Mesendoderm (in vitro differentiated cells): ENCODE results near the gene ATP9A.

Experiments used
- DNase-seq: peaks from one replicate; pipeline ENCODE4 v3.0.0; 2013
- H2AK5ac ChIP-seq: 2 replicates; pipeline ENCODE4 v1.6.1; 2013; ENCODE audit warnings: low read length, inconsistent platforms
- H2BK120ac ChIP-seq: 2 replicates; pipeline ENCODE4 v1.6.1; 2013; ENCODE audit warnings: low read depth, mild to moderate bottlenecking, low read length, moderate library complexity, mixed read lengths
- H2BK15ac ChIP-seq: replicated peaks from 2 replicates; pipeline ENCODE4 v1.6.1; 2013; ENCODE audit warnings: low read depth, mild to moderate bottlenecking, moderate library complexity
- H2BK5ac ChIP-seq: 2 replicates; pipeline ENCODE4 v1.6.1; 2013; ENCODE audit warnings: low read length, inconsistent platforms
- H3K18ac ChIP-seq: 2 replicates; pipeline ENCODE4 v1.6.1; 2013; ENCODE audit warnings: mild to moderate bottlenecking, low read length, mixed read lengths
- H3K23ac ChIP-seq: one replicate; pipeline ENCODE4 v1.6.1; 2013; ENCODE audit warnings: low read length
- H3K27ac ChIP-seq: 2 replicates; pipeline ENCODE4 v1.5.1; 2013; ENCODE audit warnings: low read depth, mild to moderate bottlenecking, inconsistent platforms, low read length, moderate library complexity
- H3K27me3 ChIP-seq: 2 replicates; pipeline ENCODE4 v1.6.1; 2013; ENCODE audit warnings: low read length, control low read depth, mild to moderate bottlenecking, inconsistent platforms; ENCODE audit not compliant: insufficient read depth, poor library complexity
- H3K36me3 ChIP-seq: 2 replicates; pipeline ENCODE4 v1.6.1; 2013; ENCODE audit warnings: low read length, inconsistent platforms; ENCODE audit not compliant: control insufficient read depth, insufficient read depth
- H3K4ac ChIP-seq: one replicate; pipeline ENCODE4 v1.6.1; 2013; ENCODE audit warnings: low read depth, mild to moderate bottlenecking, low read length, moderate library complexity
- H3K4me1 ChIP-seq: 2 replicates; pipeline ENCODE4 v1.6.1; 2013; ENCODE audit warnings: low read depth, low read length, inconsistent platforms; ENCODE audit not compliant: control insufficient read depth
- H3K4me2 ChIP-seq: 2 replicates; pipeline ENCODE4 v1.6.1; 2013; ENCODE audit warnings: low read length
- H3K4me3 ChIP-seq: 2 replicates; pipeline ENCODE4 v1.5.1; 2013; ENCODE audit warnings: mild to moderate bottlenecking, low read length
- H3K56ac ChIP-seq: one replicate; pipeline ENCODE4 v1.6.1; 2013; ENCODE audit warnings: low read length
- H3K79me1 ChIP-seq: 2 replicates; pipeline ENCODE4 v1.6.1; 2013; ENCODE audit warnings: low read length, inconsistent platforms
- H3K79me2 ChIP-seq: 2 replicates; pipeline ENCODE4 v1.6.1; 2013; ENCODE audit warnings: mild to moderate bottlenecking, low read length; ENCODE audit not compliant: control insufficient read depth, insufficient read depth
- H3K9ac ChIP-seq: 2 replicates; pipeline ENCODE4 v1.6.1; 2013; ENCODE audit warnings: low read length, inconsistent platforms
- H4K5ac ChIP-seq: one replicate; pipeline ENCODE4 v1.6.1; 2013; ENCODE audit warnings: low read length
- H4K8ac ChIP-seq: one replicate; pipeline ENCODE4 v1.6.1; 2013; ENCODE audit warnings: low read depth, mild to moderate bottlenecking, control low read depth, low read length, moderate library complexity
- WGBS: extraction: QIAGEN DNeasy Blood & Tissue Kit; methylation state at CpG from one replicate; pipeline ENCODE4 v1.1.7; 2013; ENCODE audit warnings: low lambda C conversion rate, missing lambda C conversion rate; ENCODE audit not compliant: insufficient coverage; ENCODE audit errors: extremely low coverage; 5-methylcytosine and 5-hydroxymethylcytosine counted together

ATP9A gene

GRCh38 chr20:51750037-51750769 is 18.0 kb downstream of the ATP9A start:
- H3K27ac ChIP-seq, result no peak overlapping the region
- peak overlapping the region; percentile 17 for H3K23ac ChIP-seq
- peak; percentile 50 for DNase-seq

GRCh38 chr20:51749674-51750036 is 18.5 kb downstream of the ATP9A start:
- H3K79me2 ChIP-seq, result no peaks in the 10 kb centered on the region
- no peak overlapping the region for H3K4me3 ChIP-seq
- DNase-seq, result no peak
- no peaks in the 10 kb centered on the region for H3K36me3 ChIP-seq
- H3K56ac ChIP-seq, result no peak overlapping the region
- no peaks in the 10 kb centered on the region for H3K27me3 ChIP-seq
- no peaks in the 10 kb centered on the region for H3K4me1 ChIP-seq
- H3K4me2 ChIP-seq, result no peak overlapping the region
- no peak overlapping the region for H2AK5ac ChIP-seq
- H4K5ac ChIP-seq, result no peak overlapping the region
- H3K23ac ChIP-seq, result no peak overlapping the region
- H3K27ac ChIP-seq, result no peak overlapping the region
- H3K18ac ChIP-seq, result no peak overlapping the region
- no peak overlapping the region for H2BK5ac ChIP-seq
- H3K4ac ChIP-seq, result no peak overlapping the region
- WGBS, result no CpG with 5 or more reads among the region's 1 CpG
- H4K8ac ChIP-seq, result no peak overlapping the region
- H3K79me1 ChIP-seq, result no peaks in the 10 kb centered on the region
- no peak overlapping the region for H2BK120ac ChIP-seq
- no peak overlapping the region for H3K9ac ChIP-seq
- H2BK15ac ChIP-seq, result no peak overlapping the region

More at GRCh38 chr20:51750037-51750769, 18.0 kb downstream of the ATP9A start:
- Histone ChIP-seq H3K4me1 (no peaks in the 10 kb centered on the region), H3K27me3 (no peaks in the 10 kb centered on the region), H3K79me1 (no peaks in the 10 kb centered on the region), H2BK5ac (no peak overlapping the region), H2AK5ac (no peak overlapping the region), H2BK120ac (no peak overlapping the region), H2BK15ac (no peak overlapping the region), H3K36me3 (no peaks in the 10 kb centered on the region), H3K56ac (no peak overlapping the region), H3K18ac (no peak overlapping the region), H3K4me2 (no peak overlapping the region), H4K8ac (no peak overlapping the region), H3K9ac (no peak overlapping the region), H3K4me3 (no peak overlapping the region), H4K5ac (no peak overlapping the region), H3K79me2 (no peaks in the 10 kb centered on the region), H3K4ac (no peak overlapping the region)
- WGBS, result no CpG with 5 or more reads among the region's 19 CpGs

- Histone ChIP-seq H3K79me2 (no peaks in the 10 kb centered on the region), H3K56ac (no peak overlapping the region), H3K27ac (no peak overlapping the region), H4K5ac (no peak overlapping the region), H3K18ac (no peak overlapping the region), H3K79me1 (no peaks in the 10 kb centered on the region), H3K4me3 (no peak overlapping the region), H2BK120ac (no peak overlapping the region), H2BK15ac (no peak overlapping the region), H2BK5ac (no peak overlapping the region), H3K4ac (no peak overlapping the region), H3K4me1 (no peaks in the 10 kb centered on the region), H3K36me3 (no peaks in the 10 kb centered on the region), H2AK5ac (no peak overlapping the region), H3K9ac (no peak overlapping the region), H3K4me2 (no peak overlapping the region), H3K23ac (no peak overlapping the region), H4K8ac (no peak overlapping the region), H3K27me3 (no peaks in the 10 kb centered on the region)
- no peak for DNase-seq
- WGBS, result no CpG with 5 or more reads among the region's 7 CpGs
Observed at GRCh38 chr20:51747182-51747911, 20.8 kb downstream of the ATP9A start.

- Histone ChIP-seq H3K4ac (no peak overlapping the region), H4K8ac (no peak overlapping the region), H3K9ac (no peak overlapping the region), H3K79me2 (no peaks in the 10 kb centered on the region), H3K4me2 (no peak overlapping the region), H2BK15ac (no peak overlapping the region), H2BK5ac (no peak overlapping the region), H2AK5ac (no peak overlapping the region), H3K23ac (no peak overlapping the region), H3K36me3 (no peaks in the 10 kb centered on the region), H3K18ac (no peak overlapping the region), H3K56ac (no peak overlapping the region), H4K5ac (no peak overlapping the region), H2BK120ac (no peak overlapping the region), H3K27me3 (no peaks in the 10 kb centered on the region), H3K4me3 (no peak overlapping the region), H3K27ac (no peak overlapping the region), H3K79me1 (no peaks in the 10 kb centered on the region), H3K4me1 (no peaks in the 10 kb centered on the region)
- no CpG with 5 or more reads among the region's 3 CpGs for WGBS
- no peak for DNase-seq
Observed at GRCh38 chr20:51745804-51746203, 22.4 kb downstream of the ATP9A start.

- WGBS, result no CpG with 5 or more reads among the region's 3 CpGs
Observed at GRCh38 chr20:51740838-51741237, 27.4 kb downstream of the ATP9A start.

More at GRCh38 chr20:51740838-51741237, 27.4 kb downstream of the ATP9A start:
- H3K18ac ChIP-seq, result no peak overlapping the region
- no peak overlapping the region for H2AK5ac ChIP-seq
- no peak overlapping the region for H3K4ac ChIP-seq
- H3K4me3 ChIP-seq, result no peak overlapping the region
- no peak overlapping the region for H3K9ac ChIP-seq
- H3K79me2 ChIP-seq, result no peaks in the 10 kb centered on the region
- DNase-seq, result no peak
- H3K27ac ChIP-seq, result no peak overlapping the region
- H3K23ac ChIP-seq, result no peak overlapping the region
- no peaks in the 10 kb centered on the region for H3K4me1 ChIP-seq
- H4K8ac ChIP-seq, result no peak overlapping the region
- H4K5ac ChIP-seq, result no peak overlapping the region
- no peak overlapping the region for H2BK120ac ChIP-seq
- no peak overlapping the region for H3K56ac ChIP-seq
- no peak overlapping the region for H2BK15ac ChIP-seq
- H3K27me3 ChIP-seq, result no peaks in the 10 kb centered on the region
- H3K4me2 ChIP-seq, result no peak overlapping the region
- no peaks in the 10 kb centered on the region for H3K36me3 ChIP-seq
- no peaks in the 10 kb centered on the region for H3K79me1 ChIP-seq
- H2BK5ac ChIP-seq, result no peak overlapping the region
